CD4-positive, alpha-beta T cell treated with Interleukin-17A for 1 hour (primary cell): Measurements from ENCODE around the gene DRD3.

Experiments used
- DNase-seq: peaks from one replicate; pipeline ENCODE4 v3.0.0-alpha.2; 2020

Gene DRD3

GRCh38 chr3:114115143-114115542 is 63.7 kb downstream of the DRD3 start:
- DNase-seq, result no peak

- DNase-seq, result no peak
These were observed 64.1 kb downstream of the DRD3 start for GRCh38 chr3:114114719-114115118.

- no peak for DNase-seq
These were observed 66.2 kb downstream of the DRD3 start for GRCh38 chr3:114112696-114113095.

GRCh38 chr3:114111060-114111770 is 67.6 kb downstream of the DRD3 start:
- DNase-seq, result no peak

- DNase-seq, result no peak
These were observed 68.4 kb downstream of the DRD3 start for GRCh38 chr3:114110439-114110838.

GRCh38 chr3:114108137-114108536 is 70.7 kb downstream of the DRD3 start:
- DNase-seq, result no peak

- no peak for DNase-seq
These were observed 74.4 kb downstream of the DRD3 start for GRCh38 chr3:114104414-114104813.

GRCh38 chr3:114103858-114104257 is 75.0 kb downstream of the DRD3 start:
- DNase-seq, result no peak

- DNase-seq, result no peak
These were observed 75.7 kb downstream of the DRD3 start for GRCh38 chr3:114103181-114103580.

GRCh38 chr3:114101101-114101500 is 77.8 kb downstream of the DRD3 start:
- DNase-seq, result no peak

GRCh38 chr3:114095796-114096195 is 83.1 kb downstream of the DRD3 start:
- no peak for DNase-seq

GRCh38 chr3:114093596-114093995 is 85.3 kb downstream of the DRD3 start:
- DNase-seq, result no peak

- DNase-seq, result no peak
These were observed 85.9 kb downstream of the DRD3 start for GRCh38 chr3:114093016-114093380.

- DNase-seq, result no peak
These were observed 86.5 kb downstream of the DRD3 start for GRCh38 chr3:114092151-114093015.

GRCh38 chr3:114089675-114090074 is 89.2 kb downstream of the DRD3 start:
- DNase-seq, result no peak

- no peak for DNase-seq
These were observed 92.5 kb downstream of the DRD3 start for GRCh38 chr3:114086356-114086755.

GRCh38 chr3:114083112-114083511 is 95.7 kb downstream of the DRD3 start:
- DNase-seq, result no peak

- no peak for DNase-seq
These were observed 97.8 kb downstream of the DRD3 start for GRCh38 chr3:114081037-114081436.

- no peak for DNase-seq
These were observed 98.7 kb downstream of the DRD3 start for GRCh38 chr3:114080201-114080600.

- no peak for DNase-seq
These were observed 99.1 kb downstream of the DRD3 start for GRCh38 chr3:114079761-114080160.

- no peak for DNase-seq
These were observed 100.7 kb downstream of the DRD3 start for GRCh38 chr3:114078126-114078525.
